SK-N-MC (cell line): ENCODE data around the gene PDE1C.

ENCODE experiments used
- EZH2 ChIP-seq: fragments of 200-600 bp; sonication (generic); IDR thresholded peaks from one replicate; pipeline ENCODE4 v1.6.1; 2017; ENCODE audit warnings: antibody characterized with exemption
- POLR2AphosphoS5 ChIP-seq: IDR thresholded peaks from 2 replicates; pipeline ENCODE4 v1.6.1; 2012; ENCODE audit warnings: mild to moderate bottlenecking, low read depth, low read length, borderline replicate concordance

- no peak for TF ChIP-seq EZH2
- TF ChIP-seq POLR2AphosphoS5 = no peak
These were observed 325.8 kb downstream of the PDE1C start for GRCh38 chr7:31744294-31744874.
